MM.1S (cell line): ENCODE measurements around the gene VPS26A.

Source experiments
- CTCF ChIP-seq: fragments of 300-600 bp; sonication (generic); IDR thresholded peaks from 2 replicates; pipeline ENCODE4 v1.5.1; 2016; ENCODE audit warnings: antibody characterized with exemption, low read length, mixed read lengths
- EZH2 ChIP-seq: fragments of 300-600 bp; sonication (generic); optimal IDR thresholded peaks from 2 replicates; pipeline ENCODE3; 2017; ENCODE audit warnings: low read depth, mild to moderate bottlenecking, antibody characterized with exemption, low read length, mixed read lengths
- EZH2phosphoT487 ChIP-seq: fragments of 300-600 bp; sonication (generic); IDR thresholded peaks from 2 replicates; pipeline ENCODE4 v1.6.1; 2018; ENCODE audit warnings: antibody characterized with exemption, low read length

GRCh38 chr10:69186524-69186923, 62.5 kb downstream of the VPS26A start:
- TF ChIP-seq CTCF (no peak), EZH2phosphoT487 (no peak), EZH2 (no peak)
